Muscle of back (tissue), 11 donors: ENCODE measurements around the gene CFAP20DC. TPM values are rescaled to one million over a fixed set of nuclear protein-coding genes. Genes with fewer than 3 reads are reported as not detected.
"Not testable (repeated sequence)": the region's sequence is repeated elsewhere in the genome, so short reads cannot be mapped to it uniquely, and the experiment has no call there.

Source experiments
- DNase-seq, 3 donors: peaks; one replicate each; pipeline versions ENCODE4 v3.0.0 to v3.0.0-alpha.2; 2013
- polyA plus RNA-seq, 10 donors: library from polyadenylated mRNA; unstranded; fragments of 120-200 nt; gene quantifications; one replicate each; pipeline ENCODE4 v1.2.1, GENCODE V29; 2013; ENCODE audit not compliant: insufficient read length in 10 of 10

CFAP20DC gene
- polyA plus RNA-seq, 10 donors = 0.88 to 2.4 (median 1.7) TPM

DNA sequence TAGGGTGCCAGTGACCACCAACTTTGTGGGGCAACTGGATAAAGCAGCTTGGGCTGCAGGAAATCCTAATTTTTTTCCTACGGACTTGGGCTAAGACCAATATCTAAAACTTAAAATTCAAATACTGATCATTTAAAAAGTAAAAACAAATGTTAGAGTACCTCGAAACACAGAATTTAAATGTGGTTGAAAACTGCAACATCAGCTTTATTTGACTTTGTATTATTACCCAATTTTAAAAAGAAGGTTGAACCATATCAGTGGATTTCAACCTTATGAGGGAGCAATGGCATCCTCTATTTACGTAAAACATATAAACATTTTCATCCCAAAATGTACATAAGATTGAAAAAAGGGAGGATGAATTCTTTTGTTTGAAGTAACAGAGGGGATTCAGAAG, 26.2 kb downstream of the CFAP20DC start:
- DNase-seq = no peak

DNA sequence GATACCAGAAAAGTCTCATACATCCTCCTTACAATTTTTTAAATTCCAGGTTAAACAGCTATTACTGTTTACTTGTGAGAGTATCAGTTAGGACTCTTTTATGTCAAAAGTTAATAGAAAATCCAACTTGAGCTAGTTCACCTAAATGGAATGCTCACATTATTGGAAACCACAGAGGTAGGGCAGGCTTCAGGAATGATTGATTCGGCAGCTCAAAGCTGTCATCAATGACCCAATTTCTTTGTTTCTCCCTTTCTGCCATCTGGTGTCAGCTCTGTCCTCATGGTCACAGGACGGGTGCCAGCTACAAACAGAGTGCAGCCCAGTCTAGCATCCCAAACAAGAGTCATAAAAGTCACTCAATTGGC, 32.2 kb downstream of the CFAP20DC start:
- DNase-seq = no peak

DNA sequence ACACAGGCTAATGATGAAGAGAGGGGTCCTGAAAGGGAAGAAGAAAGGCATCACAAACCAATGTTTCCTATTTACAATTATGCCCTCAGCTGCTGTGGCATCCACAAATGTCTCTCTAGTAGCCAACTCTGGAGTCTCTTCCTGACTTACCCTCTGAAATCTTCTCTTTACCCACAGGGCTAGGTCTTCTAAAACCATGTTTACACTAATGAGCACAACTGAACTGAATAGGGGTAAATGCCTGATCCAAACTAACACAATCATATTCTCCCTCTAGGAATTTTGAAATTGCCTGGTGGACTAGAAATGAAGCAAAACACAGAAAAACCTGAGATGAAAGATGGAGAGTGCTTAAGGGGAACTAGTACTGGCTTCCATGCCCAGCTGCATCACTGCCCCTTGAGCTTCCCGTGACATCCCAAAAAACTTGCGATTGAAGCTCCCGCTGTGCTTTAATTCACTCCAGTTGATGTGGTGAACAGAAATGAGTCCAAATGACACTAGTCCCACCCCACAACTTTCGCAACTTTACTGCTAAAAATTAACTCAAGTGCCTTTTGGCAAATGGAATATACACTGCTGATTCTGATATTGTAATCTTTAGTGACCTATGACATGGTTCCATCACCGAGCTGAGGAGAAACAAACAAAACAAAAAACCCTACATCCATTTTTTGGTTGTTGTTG, 32.8 kb downstream of the CFAP20DC start:
- no peak for DNase-seq

DNA sequence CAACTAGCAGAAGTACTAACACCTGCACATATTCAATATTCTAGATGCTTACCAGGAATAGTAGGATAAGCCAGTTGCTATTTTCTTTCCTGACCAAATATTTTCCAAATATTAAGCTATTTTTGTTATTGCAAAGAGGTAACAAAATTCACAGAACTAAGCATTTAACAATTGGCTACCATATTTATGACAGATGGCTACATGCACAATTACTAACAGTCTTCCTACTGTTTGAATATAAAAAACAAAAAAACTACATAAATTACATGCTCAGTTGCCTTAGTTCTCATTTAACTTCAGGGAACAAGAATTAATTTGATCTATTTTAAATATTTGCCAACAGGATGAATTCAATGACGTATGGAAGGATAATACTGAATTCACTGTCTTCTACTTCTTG, 36.2 kb downstream of the CFAP20DC start:
- no peak for DNase-seq

DNA sequence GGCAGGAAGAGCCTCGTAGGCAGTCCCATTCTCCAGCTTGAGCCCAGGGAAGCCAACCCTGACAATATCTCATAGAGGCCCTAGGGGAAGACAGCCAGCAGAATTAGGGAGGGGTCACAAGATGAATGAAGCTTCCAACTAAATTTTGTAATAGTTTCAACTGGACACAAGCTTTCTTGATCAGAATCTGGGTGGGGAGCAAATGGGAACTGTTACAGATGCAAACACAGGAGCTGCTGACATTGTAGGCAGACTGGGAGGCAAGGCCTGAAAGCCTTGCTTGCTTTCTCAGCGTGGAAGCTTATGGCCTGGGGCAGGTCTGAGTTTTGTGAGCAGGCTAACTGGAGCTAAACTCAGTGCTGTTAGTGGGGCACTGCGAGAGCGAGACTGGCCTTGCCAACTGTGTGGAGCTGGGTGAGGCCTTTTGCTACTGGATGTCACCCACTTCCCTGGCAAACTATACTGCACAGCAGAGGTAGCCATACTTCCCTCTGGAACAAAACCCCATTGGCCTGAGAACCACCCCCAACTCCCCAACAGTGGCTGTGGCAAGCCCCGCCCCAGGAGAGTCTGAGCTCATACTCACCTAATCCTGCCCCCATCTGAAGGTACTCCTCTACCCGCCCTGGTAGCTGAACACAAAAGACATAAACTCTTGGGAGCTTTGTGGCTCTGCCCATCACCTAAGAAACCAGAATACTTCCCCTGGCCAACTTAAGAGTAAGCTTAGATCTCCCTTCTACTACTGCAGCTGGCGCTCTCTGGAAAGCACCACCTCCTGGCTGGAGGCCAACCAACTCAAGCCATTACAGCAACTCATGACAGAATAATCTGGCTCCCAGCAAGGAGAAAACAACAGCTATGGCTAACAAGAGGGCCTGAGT, 42.9 kb downstream of the CFAP20DC start:
- peak in 2 of 3 donors; percentile 24 to 25 for DNase-seq

DNA sequence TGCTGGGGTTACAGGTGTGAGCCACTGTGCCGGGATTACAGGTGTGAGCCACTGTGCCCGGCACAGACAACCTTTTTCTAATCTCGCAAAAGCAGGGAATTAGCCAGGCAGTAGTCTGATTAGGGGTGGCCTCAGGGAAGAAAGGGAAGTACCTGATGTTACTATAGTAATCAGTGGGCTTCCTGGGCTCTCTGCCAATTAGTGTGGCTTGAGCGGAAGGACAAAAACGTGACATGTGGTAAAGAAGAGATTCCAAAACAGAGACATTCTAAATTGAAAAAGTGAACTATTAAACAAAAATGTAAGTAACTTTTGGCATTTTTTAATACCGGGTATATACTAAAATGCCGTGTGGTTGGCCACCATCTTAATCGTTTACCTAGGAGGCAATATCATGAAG, 48.1 kb downstream of the CFAP20DC start:
- no peak for DNase-seq

DNA sequence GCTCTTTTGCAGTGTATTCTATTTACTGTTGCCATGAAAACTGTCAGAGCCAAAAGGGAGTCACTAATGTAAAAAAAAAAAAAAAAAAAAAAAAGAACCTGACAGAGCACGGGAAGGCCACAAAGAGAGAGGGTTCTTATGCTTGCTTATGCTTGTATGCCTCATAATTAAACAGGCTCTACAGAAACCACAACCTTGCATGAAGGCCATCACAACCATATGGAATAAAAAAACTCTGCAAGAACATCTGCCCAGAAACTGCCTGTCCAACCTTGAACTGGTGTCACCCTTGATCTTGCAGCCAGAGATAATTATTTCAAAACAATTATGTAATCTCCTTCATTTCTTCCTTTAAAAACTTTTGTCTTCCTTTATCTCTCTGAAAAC, 50.1 kb downstream of the CFAP20DC start:
- DNase-seq = no peak

DNA sequence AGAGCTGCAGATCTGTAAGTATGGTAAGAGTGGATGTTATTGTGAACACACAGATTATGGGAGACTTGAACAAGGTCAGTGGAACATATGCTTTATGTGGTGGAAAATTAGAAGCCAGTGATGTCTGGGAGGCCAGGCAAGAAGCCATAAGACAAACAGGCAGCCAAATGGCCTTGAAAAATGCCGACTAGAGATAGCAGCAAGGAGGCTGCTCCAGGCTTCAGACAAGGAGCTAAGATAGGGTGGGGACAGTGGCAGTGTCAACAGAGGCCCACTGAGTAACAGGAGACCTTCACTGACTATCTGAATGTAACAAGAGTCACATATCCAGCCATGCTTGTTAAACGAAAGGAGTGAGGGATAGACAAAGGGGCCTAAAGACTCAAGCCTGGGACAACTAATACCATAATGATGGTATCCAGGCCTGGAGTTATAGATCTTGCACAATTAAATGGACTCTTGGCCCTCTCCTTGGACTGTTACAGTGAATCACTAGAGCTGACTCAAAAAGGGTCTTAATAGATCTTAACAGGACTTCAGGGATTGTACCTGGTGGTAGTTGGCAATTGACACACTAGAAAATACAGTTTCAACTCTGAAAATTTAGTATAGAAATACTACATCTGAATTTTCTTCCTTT, 50.6 kb downstream of the CFAP20DC start:
- DNase-seq = no peak

DNA sequence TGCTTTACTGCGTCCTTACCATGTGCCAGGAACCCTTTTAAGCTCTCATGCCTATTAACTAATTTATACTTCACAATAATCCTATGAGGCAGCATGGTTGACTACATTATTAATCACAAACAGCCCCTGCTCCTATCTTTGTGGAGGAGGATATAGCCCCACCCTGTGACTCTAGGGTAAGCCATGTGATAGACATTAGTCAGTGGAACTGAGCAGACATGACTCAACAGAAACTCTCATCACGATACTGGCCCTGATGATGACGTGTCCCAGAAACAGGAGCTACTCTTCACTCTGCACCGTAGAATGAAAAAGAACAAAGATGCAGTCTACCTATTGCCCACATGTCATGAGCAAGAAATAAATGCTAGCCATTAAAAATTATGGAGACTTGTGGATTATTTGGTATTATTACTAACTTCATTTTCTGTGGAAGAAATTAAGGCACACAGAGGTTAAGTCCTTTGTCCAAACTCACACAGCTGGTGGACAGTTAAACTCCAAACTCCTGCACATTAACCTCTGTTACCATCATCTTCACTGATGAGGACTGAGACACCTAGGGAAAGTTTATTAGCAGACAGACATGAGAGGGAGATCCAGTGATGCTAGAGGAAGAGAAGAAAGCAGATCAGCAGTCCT, 51.2 kb downstream of the CFAP20DC start:
- DNase-seq = peak in 1 of 3 donors; percentile 84

DNA sequence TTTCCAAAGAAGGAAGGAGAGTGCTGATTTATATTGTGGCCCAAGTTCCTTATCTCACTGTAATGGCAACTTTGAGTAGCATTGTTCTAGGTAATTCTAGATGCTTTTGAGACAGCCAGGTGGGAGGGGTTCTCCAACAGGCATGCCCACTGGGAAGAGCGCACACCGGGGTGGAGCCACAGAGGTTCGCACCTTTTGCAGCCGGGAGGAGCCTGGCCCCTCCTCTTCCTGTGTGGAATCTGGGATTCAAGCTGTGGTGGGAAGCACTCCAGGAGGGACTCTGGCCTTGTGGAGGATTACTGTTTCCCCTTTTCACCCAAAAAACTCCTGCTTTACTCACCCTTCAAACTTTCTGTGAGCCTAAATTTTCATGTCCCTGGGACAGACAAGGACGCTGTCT, 53.1 kb downstream of the CFAP20DC start:
- no peak for DNase-seq

DNA sequence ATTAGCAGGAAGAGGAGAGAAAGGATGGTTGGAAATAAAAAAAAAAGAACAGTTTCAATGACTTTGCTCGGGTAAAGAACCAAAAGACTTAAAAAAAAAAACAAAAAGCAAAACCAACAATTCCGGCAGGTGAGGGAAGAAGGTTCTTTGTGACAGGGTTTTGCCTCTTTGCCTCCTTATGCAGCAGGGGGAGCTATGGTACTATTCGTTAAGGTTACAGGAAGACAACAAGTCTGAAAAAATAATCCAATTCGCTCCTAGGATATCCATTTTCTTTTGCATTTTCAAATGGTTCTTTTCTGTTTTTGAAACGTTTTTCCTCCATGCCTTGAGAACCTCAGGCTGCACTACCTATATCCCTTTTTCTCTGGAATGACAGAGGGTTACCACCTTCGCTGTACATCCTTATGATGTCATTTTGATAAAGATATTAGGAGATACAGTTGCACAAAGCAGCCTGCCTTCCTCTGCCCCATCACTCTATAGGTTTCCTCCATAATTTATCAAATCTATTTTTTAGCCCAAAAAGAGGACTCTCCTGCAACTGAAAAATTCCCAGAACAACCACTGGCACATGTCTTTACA, 55.0 kb downstream of the CFAP20DC start:
- peak; percentile 48 to 77 (median 54) for DNase-seq

DNA sequence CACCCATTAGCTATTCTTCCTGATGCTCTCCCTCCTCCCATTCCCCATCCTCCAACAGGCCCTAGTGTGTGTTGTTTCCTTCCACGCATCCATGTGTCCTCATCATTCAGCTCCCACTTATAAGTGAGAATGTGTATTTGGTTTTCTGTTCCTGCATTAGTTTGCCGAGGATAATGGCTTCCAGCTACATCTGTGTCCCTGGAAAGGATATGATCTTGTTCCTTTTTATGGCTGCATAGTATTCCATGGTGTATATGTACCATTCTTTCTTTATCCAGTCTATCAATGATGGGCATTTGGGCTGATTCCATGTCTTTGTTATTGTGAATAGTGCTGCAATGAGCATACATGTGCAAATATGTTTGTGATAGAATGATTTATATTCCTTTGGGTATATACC, 56.3 kb downstream of the CFAP20DC start:
- no peak for DNase-seq

DNA sequence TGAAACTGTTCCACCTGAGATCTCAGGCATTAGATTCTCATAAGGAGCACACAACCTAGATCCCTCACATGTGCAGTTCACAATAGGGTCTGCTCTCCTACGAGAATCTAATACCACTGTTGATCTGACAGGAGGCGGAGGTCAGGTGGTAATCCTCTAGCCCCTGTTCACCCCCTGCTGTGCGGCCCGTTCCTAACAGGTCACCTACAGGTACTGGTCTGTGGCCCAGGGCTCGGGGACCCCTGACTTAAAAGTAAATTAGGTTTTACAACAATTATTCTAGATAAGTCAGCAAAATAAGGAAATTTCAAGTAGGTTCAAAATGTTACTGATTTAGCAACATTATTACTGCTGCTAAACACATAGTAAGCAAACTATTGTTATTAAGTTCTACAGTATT, 58.2 kb downstream of the CFAP20DC start:
- DNase-seq = no peak

DNA sequence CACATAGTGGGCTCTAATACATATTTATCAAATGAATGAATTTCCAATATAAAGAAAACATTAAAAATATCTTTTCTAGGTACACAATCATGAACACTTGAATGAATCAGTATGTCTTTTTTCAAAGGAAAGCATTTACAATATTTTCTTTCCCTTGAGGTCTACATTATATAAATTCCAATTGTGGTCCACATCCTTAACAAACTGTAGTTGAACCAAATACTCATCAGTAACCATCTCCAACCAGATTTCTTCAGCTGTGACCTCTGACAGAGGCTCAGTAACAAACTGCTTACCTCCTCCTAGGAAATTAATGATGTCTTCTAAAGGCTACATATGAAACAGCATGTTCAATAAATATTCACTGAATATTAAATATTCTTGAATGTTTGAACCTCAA, 58.8 kb downstream of the CFAP20DC start:
- no peak for DNase-seq

DNA sequence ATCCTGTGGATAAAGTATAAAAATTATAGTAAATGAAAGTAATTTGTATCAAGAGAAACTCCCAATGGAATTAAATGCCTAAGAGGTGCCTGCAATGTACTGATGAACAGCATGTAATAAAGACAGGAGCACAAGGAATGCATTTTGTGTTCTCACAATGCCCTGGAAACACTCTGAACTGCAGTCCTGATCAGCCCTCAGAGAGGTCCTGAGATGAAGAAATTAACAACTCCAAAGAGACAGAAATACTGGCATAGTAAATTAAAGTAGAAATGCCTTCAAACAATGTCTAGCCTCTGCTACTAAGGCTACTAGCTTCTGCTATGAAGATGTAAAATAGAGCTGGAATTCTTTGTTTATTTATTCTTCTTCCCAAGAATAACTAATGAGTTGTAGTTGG, 59.9 kb downstream of the CFAP20DC start:
- no peak for DNase-seq

DNA sequence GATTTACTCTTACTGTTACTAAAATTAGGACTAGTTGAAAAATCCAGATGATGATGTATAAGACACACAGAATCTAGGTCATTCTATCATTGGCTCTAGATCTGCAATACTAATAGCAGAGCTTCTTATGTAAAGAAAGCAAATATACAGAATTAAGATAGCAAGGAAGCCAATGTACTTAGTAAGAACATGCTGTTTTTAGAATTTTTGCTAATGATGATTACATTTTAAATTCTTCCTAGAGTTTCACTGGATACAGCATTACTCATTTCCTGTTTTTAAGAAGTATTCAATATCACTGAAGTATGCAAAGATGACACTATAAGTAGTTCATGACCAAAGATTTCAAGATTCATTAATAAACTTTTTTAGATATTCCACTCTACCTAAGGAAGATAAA, 60.7 kb downstream of the CFAP20DC start:
- DNase-seq = peak in 1 of 3 donors; percentile 44

DNA sequence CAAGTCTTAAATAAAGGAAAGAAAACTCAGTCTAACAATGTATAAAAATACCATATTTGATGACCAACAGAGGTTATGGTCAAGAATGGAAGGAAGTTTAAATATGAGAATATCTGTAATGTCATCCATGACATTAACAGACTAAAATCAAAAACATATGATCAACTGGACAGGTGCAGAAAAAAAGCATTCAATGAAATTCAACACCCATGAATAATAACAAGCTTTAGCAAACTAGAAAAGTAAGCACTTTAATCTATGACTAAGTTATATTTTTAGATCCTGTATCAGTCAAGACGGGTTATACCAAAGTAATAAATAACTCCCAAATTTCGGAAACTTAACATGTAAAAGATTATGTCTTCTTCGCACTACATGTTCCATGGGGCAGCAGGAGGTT, 61.8 kb downstream of the CFAP20DC start:
- DNase-seq = no peak

DNA sequence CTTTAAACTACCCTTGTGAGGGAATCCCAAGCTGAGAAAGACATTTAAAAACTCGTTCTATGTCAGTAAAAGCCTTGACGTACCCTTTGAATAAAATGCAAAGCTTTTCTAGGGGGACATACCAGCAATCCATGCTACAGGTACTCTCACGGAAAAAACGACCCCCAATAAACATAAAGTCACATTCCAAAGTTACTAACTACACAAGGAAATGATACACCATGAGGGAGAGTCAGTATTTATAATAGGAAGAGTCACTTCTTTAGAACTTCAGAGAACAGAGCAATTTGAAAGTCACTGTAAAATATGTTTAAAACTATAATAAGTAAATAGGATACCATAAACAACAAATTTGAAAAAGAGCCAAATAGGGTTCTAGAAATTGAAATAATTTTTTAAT, 63.2 kb downstream of the CFAP20DC start:
- no peak for DNase-seq

DNA sequence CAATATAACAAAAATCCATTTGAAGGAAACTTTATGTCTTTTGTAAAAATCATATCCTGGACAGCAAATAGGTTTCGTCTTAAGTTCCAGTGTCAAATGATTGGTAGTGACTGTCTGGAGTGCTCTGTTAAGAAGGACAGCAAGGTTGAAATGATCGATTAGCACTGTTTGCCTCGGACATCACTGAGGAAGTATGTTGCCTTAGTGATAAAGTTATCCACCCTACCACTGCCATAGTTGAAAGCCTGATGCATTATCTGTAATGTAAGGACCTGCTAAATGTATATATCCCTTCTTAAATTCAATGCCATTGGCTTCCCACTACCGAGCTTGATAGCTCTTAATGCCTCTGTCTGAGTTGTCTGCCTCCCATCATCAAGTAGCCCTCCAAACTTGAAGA, 70.0 kb downstream of the CFAP20DC start:
- DNase-seq = no peak

DNA sequence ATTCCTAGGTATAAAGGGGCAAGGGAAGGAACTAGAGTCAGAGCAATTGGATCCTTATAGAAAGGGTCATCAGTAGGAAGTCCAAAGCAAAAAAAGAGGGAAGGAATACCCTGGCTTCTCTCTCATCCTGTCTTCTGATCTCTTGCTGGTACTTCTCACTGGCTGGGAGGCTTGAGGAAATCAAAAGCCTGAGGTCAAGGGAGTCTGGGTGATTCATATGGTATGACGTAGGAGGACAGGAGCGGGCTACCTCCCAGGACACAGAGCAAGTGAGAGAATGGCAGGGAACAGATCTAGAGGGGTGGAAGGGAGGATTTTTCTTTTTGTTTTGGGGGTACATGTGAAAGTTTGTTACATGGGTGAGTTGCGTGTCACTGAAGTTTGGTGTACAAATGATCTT, 76.0 kb downstream of the CFAP20DC start:
- no peak for DNase-seq

DNA sequence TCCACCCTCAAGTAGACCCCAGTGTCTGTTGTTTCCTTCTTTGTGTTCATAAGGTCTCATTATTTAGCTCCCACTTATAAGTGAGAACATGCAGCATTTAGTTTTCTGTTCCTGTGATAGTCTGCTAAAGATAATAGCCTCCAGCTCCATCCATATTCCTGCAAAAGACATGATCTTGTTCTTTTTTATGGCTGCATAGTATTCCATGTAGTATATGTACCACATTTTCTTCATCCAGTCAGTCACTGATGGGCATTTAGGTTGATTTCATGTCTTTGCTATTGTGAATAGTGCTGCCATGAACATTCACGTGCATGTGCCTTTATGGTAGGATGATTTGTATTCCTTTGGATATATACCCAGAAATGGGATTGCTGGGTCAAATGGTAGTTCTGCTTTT, 82.0 kb downstream of the CFAP20DC start:
- DNase-seq = not testable (repeated sequence)

DNA sequence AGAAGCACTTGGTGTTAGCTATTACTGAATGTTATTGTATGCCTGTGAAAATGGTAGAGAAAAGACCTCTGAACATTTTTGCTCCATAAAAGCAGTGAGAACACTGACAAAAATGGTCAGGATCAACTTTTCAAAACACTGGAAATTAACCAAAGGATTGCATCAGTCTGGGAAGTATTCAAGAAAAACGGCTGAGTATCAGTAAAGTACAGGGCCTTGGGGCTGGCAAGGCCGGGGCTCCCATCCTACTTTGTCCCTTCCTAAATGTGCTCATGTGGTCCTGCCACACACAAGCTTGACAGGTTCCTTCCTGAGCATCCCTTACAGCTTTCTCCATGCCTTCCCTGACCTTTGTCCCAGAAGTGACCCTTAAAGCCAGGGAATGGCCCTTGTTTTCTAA, 84.0 kb downstream of the CFAP20DC start:
- DNase-seq = peak; percentile 14 to 56 (median 37)
